ENCODE measurements around the gene PTPRM.

GRCh38 chr18:8386669-8387380 is 819.7 kb downstream of the PTPRM start:
- TF ChIP-seq CTCF (optimal IDR thresholded peaks at IDR 0.05 in 1 of 3, IDR thresholded peaks at IDR 0.05 in 1 of 3, conservative IDR thresholded peaks at IDR 0.05 in 1 of 3; ENCODE audit: extremely low read depth in 1 of 3, insufficient read depth in 2 of 3, low read length in 3 of 3) = no peak
- no peak for TF ChIP-seq EZH2 (IDR thresholded peaks at IDR 0.05; ENCODE audit: low read length)
